ENCODE measurements around the gene NPFFR1. TPM values are rescaled to one million over a fixed set of nuclear protein-coding genes. Genes with fewer than 3 reads are reported as not detected.

The NPFFR1 gene, protein sequence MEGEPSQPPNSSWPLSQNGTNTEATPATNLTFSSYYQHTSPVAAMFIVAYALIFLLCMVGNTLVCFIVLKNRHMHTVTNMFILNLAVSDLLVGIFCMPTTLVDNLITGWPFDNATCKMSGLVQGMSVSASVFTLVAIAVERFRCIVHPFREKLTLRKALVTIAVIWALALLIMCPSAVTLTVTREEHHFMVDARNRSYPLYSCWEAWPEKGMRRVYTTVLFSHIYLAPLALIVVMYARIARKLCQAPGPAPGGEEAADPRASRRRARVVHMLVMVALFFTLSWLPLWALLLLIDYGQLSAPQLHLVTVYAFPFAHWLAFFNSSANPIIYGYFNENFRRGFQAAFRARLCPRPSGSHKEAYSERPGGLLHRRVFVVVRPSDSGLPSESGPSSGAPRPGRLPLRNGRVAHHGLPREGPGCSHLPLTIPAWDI
- not detected in 2 replicates for total RNA-seq (2014; rRNA removed; shearing (Covaris generic); ENCODE audit: low replicate concordance)

DNA sequence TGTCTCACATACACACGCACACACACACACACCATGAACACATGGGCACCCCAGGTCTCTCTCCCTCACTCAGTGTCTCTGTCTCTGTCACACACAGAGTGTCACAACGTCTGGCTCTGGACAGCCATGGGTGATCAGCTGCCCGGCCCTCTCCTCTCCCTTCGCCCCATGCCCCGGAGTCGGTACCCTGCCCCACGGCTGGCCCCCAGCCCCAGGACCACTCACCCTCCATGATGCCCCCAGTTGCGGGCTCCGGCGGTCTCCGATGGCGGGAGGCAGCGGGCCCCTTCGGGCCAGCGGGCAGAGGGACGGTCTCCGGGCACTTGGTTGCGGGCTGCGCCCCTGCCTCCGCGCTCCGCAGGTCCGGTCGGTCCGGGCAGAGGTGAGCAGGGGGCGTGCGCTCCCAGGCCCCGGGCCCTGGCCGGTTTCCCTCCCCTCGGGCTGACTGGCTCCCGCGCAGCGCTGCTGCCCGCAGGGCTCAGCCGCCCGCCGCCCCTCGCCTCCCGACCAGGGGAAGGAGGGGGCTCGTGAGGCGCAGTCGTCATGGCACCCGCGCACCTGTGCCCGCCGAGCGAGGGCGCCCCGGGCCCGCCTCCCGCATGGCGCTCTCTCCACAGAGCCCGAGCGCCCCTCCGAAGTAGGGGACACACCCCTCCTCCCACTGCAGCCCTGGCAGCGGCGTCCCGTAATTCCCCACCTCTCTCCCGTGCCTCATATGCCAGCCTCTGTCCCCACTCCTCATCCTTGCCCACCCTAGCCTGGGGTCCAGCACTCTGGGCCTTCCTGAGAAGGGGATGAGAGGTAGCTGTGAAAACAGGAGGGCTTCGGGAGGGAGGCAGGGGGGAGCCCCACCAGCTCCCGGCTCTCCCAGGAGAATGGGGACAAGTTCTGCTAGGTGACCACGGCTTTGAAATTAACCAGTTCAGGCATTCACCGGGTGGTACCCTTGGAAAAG lies at the start of gene NPFFR1:
TSS of gene NPFFR1 (minus strand) at position 560 of the 955 bp plus-strand sequence. CDS start at position 232, 328 bp downstream.
- Histone ChIP-seq H3K27me3 (peaks cover 27% of the 10 kb centered on the region), H3K9me3 (peaks cover 3% of the 10 kb centered on the region; the same call in 1 of the 2 replicates), H3K4me3 (no peak within 1 kb of the TSS), H3K36me3 (no peaks in the 10 kb centered on the region)
- no peak for DNase-seq

GRCh38 chr10:70333268-70333667 lies 49.5 kb upstream of the NPFFR1 start:
- no peak for DNase-seq
- Histone ChIP-seq H3K36me3 (no peaks in the 10 kb centered on the region), H3K4me3 (no peak overlapping the region), H3K27me3 (no peaks in the 10 kb centered on the region), H3K9me3 (no peaks in the 10 kb centered on the region)

GRCh38 chr10:70331486-70332268 lies 47.9 kb upstream of the NPFFR1 start:
- peak; percentile 53 for DNase-seq
- no peaks in the 10 kb centered on the region for H3K27me3 ChIP-seq
- H3K4me3 ChIP-seq = no peak overlapping the region
- no peaks in the 10 kb centered on the region for H3K9me3 ChIP-seq
- H3K36me3 ChIP-seq = no peaks in the 10 kb centered on the region

DNA sequence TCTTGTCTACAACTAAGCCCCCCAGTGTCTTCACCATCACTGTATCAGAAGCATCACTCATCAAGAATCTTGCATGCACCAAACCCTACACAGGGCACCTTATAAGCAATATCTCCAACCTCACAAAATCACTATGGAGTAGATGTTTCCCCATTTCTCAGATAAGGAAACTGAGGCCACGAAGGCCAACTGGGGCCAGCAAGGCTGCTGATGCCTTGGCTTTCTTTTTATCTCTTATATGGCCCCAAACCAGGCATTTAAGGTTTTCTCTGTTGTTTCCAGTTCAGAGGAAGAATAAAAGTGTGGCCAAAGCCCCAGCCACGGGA lies 47.3 kb upstream of the NPFFR1 start:
- no peaks in the 10 kb centered on the region for H3K36me3 ChIP-seq
- H3K9me3 ChIP-seq = no peaks in the 10 kb centered on the region
- no peak for DNase-seq
- H3K4me3 ChIP-seq = no peak overlapping the region
- H3K27me3 ChIP-seq = no peaks in the 10 kb centered on the region

DNA sequence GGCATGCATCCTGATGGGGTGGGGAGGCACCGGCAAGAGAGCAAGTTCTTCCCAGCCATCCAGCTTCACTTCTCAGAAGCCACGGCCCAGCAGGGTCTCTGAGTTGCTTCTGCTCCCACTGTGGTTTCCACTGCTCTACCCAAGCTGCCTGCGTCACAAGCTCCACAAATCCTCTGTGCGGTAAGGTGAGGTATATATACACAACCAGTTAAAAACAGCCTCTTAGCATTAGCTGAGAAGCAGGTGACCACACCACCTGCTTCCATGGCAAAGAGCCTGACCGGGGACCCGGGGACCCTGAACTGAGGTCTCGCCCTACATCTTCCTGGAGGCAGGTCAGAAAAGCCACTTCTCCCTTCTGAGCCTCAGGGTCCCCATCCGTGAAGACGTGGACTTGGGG lies 46.9 kb upstream of the NPFFR1 start:
- Histone ChIP-seq H3K36me3 (no peaks in the 10 kb centered on the region), H3K4me3 (no peak overlapping the region), H3K9me3 (no peaks in the 10 kb centered on the region), H3K27me3 (no peaks in the 10 kb centered on the region)
- no peak for DNase-seq

DNA sequence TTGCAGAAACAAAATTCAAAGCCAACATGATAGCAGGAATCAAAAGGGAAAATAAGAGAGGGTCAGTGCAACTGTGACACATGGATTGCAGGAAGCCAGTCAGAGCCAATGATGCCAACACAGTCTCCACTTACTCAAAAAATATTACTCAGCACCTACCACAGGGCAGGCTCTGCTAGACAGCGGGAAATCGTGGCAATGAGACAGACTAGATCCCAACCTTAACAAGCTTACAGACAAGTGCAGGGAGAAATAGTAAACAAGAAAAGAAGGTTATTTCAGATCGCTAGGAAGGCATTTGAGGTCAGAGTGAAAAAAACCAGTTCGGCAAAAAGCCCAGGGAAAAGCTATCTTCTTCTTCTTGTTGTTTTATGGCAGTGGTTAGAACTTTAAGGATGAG lies 45.2 kb upstream of the NPFFR1 start:
- no peaks in the 10 kb centered on the region for H3K9me3 ChIP-seq
- DNase-seq = peak; percentile 72
- H3K36me3 ChIP-seq = no peaks in the 10 kb centered on the region
- no peak overlapping the region for H3K4me3 ChIP-seq
- no peaks in the 10 kb centered on the region for H3K27me3 ChIP-seq

DNA sequence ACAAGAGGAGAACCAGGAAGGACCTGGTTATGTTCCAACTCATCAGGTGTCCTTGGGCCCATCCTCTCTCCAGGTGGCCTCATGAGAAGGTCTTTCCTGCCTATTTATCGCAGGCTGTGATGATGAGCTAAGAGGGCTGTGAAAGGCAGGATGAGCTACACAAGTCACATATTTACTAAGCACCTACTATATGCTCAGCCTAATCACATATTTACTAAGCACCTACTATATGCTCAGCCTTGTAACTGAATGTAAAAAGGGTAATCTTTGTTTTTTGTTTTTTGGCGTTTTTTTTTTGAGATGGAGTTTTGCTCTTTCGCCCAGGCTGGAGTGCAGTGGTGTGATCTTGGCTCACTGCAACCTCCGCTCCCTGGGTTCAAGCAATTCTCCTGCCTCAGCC lies 44.2 kb upstream of the NPFFR1 start:
- Histone ChIP-seq H3K4me3 (no peak overlapping the region), H3K9me3 (no peaks in the 10 kb centered on the region), H3K36me3 (no peaks in the 10 kb centered on the region), H3K27me3 (no peaks in the 10 kb centered on the region)
- no peak for DNase-seq

- H3K36me3 ChIP-seq = no peaks in the 10 kb centered on the region
- H3K9me3 ChIP-seq = no peaks in the 10 kb centered on the region
- no peak overlapping the region for H3K4me3 ChIP-seq
- no peak for DNase-seq
- no peaks in the 10 kb centered on the region for H3K27me3 ChIP-seq
These were observed 41.4 kb upstream of the NPFFR1 start for GRCh38 chr10:70324951-70325781.

GRCh38 chr10:70324339-70324861 lies 40.6 kb upstream of the NPFFR1 start:
- no peaks in the 10 kb centered on the region for H3K27me3 ChIP-seq
- H3K4me3 ChIP-seq = no peak overlapping the region
- no peaks in the 10 kb centered on the region for H3K36me3 ChIP-seq
- no peaks in the 10 kb centered on the region for H3K9me3 ChIP-seq
- DNase-seq = no peak

- DNase-seq = no peak
- no peak overlapping the region for H3K4me3 ChIP-seq
- no peaks in the 10 kb centered on the region for H3K36me3 ChIP-seq
- no peaks in the 10 kb centered on the region for H3K27me3 ChIP-seq
- no peaks in the 10 kb centered on the region for H3K9me3 ChIP-seq
These were observed 40.0 kb upstream of the NPFFR1 start for GRCh38 chr10:70323697-70324338.

DNA sequence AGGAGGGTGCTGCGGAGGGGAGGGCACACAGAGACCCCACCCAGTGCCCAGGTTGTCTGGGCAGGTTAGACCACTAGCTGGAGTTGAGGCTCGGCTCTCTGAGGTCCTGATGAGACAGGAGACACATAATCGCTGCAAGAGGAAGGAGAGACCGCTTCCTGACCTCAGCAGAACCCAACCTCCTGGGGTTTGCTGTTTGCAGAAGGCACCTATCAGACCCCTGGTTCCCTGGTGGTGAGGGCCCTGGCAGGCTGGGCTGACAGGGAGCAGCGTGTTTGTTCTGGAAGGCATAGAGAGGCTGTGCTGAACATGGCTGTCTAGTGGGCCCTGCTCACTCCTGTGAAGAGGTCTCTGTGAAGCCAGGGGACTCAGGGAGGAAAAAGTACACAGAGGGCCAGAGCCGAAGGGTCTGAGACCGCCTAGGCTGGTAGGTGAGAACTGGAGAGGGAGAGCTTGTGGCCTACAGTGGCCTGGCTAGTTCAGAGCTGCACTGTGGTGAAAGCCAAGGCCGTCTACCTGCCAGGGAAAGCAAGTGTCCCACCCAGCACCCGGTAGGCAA lies 39.4 kb upstream of the NPFFR1 start:
- no peak for DNase-seq
- Histone ChIP-seq H3K9me3 (no peaks in the 10 kb centered on the region), H3K4me3 (no peak overlapping the region), H3K27me3 (no peaks in the 10 kb centered on the region), H3K36me3 (no peaks in the 10 kb centered on the region)

- DNase-seq = no peak
- Histone ChIP-seq H3K4me3 (no peak overlapping the region), H3K9me3 (no peaks in the 10 kb centered on the region), H3K36me3 (no peaks in the 10 kb centered on the region), H3K27me3 (no peaks in the 10 kb centered on the region)
These were observed 38.4 kb upstream of the NPFFR1 start for GRCh38 chr10:70321897-70322890.

- H3K4me3 ChIP-seq = no peak overlapping the region
- DNase-seq = no peak
- H3K27me3 ChIP-seq = no peaks in the 10 kb centered on the region
- no peaks in the 10 kb centered on the region for H3K36me3 ChIP-seq
- no peaks in the 10 kb centered on the region for H3K9me3 ChIP-seq
These were observed 37.4 kb upstream of the NPFFR1 start for GRCh38 chr10:70321233-70321632.

- Histone ChIP-seq H3K27me3 (no peaks in the 10 kb centered on the region), H3K36me3 (no peaks in the 10 kb centered on the region), H3K9me3 (no peaks in the 10 kb centered on the region), H3K4me3 (no peak overlapping the region)
- no peak for DNase-seq
These were observed 36.9 kb upstream of the NPFFR1 start for GRCh38 chr10:70320751-70321150.

Measured in MG63 (cell line).